ENCODE measurements around the gene GDPD3.

GDPD3 gene

GRCh38 chr16:30086291-30087140, 26.8 kb downstream of the GDPD3 start:
- Histone ChIP-seq H3K36me3 (replicated peaks) (peaks cover 36% of the 10 kb centered on the region), H3K4me1 (peaks cover 2% of the 10 kb centered on the region; the same call in 1 of the 2 replicates), H3K27me3 (ENCODE audit: low read depth) (no peaks in the 10 kb centered on the region), H3K4me3 (no peak overlapping the region), H3K9me3 (no peaks in the 10 kb centered on the region)
- in situ Hi-C loops (cut with MboI; ENCODE audit: low sequenced_read_pairs), result loop anchor here (25.0 kb wide), 1 partner anchor 301 kb away; the partner anchor contains the start of genes SEPTIN1 and ZNF48
- DNase-seq (ENCODE audit: low spot score in 2 of 2), result no peak

DNA sequence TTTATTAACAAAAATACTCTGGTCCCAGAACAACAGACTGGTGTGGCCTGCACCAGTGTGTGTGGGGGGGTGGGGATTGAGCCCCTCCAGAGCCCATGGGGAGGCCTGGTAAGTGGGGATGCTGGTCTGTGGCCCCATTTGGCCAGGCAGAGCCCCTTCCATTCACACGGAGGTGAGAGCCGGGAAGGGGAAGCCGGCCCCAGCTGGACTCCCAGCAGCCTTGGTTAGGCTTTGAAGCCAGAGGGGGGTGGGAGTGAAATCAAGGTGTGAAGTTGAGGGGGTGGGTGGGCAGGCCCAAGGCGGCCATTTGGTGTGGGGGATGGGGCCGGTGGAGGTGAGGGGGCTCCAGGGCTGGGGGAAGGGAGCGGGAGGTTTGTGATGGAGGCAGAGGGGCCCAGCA, 27.5 kb downstream of the GDPD3 start:
- H3K4me3 ChIP-seq, result no peak overlapping the region
- H3K36me3 ChIP-seq (replicated peaks), result peaks cover 43% of the 10 kb centered on the region
- no peak for DNase-seq (ENCODE audit: low spot score in 2 of 2)
- in situ Hi-C loops (cut with MboI; ENCODE audit: low sequenced_read_pairs), result loop anchor here (25.0 kb wide), 1 partner anchor 301 kb away; the partner anchor contains the start of genes SEPTIN1 and ZNF48
- no peaks in the 10 kb centered on the region for H3K4me1 ChIP-seq
- H3K9me3 ChIP-seq, result no peaks in the 10 kb centered on the region
- H3K27me3 ChIP-seq (ENCODE audit: low read depth), result no peaks in the 10 kb centered on the region

- peaks cover 47% of the 10 kb centered on the region for H3K36me3 ChIP-seq (replicated peaks)
- no peaks in the 10 kb centered on the region for H3K4me1 ChIP-seq
- no peak for DNase-seq (ENCODE audit: low spot score in 2 of 2)
- H3K4me3 ChIP-seq, result no peak overlapping the region
- H3K9me3 ChIP-seq, result no peaks in the 10 kb centered on the region
- in situ Hi-C loops (cut with MboI; ENCODE audit: low sequenced_read_pairs), result loop anchor here (25.0 kb wide), 1 partner anchor 302 kb away; the partner anchor contains the start of genes SEPTIN1 and ZNF48
- no peaks in the 10 kb centered on the region for H3K27me3 ChIP-seq (ENCODE audit: low read depth)
Measured at GRCh38 chr16:30085247-30085646, 28.1 kb downstream of the GDPD3 start.

GRCh38 chr16:30084816-30085159, 28.5 kb downstream of the GDPD3 start:
- H3K4me1 ChIP-seq, result no peaks in the 10 kb centered on the region
- no peak overlapping the region for H3K4me3 ChIP-seq
- no peaks in the 10 kb centered on the region for H3K9me3 ChIP-seq
- in situ Hi-C loops (cut with MboI; ENCODE audit: low sequenced_read_pairs), result loop anchor here (25.0 kb wide), 1 partner anchor 303 kb away; the partner anchor contains the start of genes SEPTIN1 and ZNF48
- peaks cover 51% of the 10 kb centered on the region for H3K36me3 ChIP-seq (replicated peaks)
- no peaks in the 10 kb centered on the region for H3K27me3 ChIP-seq (ENCODE audit: low read depth)
- DNase-seq (ENCODE audit: low spot score in 2 of 2), result no peak

DNA sequence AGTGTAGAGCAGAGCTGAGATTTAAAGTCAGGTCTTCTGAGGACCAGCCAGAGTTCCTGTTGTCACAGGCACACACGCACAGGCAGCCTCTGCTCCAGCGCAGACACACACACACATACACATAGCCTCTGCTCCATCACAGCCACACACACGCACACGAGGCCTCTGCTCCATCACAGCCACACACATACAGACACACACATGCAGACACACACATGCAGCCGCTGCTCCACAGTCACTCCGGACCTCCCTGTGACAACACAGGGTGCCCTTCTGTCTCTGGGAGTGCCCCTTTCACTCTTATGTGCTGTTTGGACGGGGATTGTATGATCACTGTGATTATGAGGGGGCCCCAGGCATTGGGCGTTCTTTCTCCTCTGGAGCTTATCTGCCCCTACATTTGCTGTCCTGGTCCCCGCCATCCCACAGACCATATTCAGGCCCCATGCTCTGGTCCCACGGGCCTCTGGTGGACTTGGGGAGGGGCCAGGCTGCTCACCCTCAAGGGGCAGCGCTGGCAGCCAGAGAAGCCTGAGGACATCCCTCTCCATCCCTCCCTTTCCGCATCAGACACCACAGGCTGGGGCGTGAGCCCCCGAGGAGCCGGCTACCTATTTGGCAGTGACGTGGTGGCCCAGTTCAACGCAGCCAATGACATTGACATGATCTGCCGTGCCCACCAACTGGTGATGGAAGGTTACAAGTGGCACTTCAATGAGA, 29.1 kb downstream of the GDPD3 start:
- in situ Hi-C loops (cut with MboI; ENCODE audit: low sequenced_read_pairs), result loop anchor here (25.0 kb wide), 1 partner anchor 303 kb away; the partner anchor contains the start of genes SEPTIN1 and ZNF48
- DNase-seq (ENCODE audit: low spot score in 2 of 2), result no peak
- peaks cover 57% of the 10 kb centered on the region for H3K36me3 ChIP-seq (replicated peaks)
- no peaks in the 10 kb centered on the region for H3K27me3 ChIP-seq (ENCODE audit: low read depth)
- no peaks in the 10 kb centered on the region for H3K4me1 ChIP-seq
- no peak overlapping the region for H3K4me3 ChIP-seq
- H3K9me3 ChIP-seq, result no peaks in the 10 kb centered on the region

DNA sequence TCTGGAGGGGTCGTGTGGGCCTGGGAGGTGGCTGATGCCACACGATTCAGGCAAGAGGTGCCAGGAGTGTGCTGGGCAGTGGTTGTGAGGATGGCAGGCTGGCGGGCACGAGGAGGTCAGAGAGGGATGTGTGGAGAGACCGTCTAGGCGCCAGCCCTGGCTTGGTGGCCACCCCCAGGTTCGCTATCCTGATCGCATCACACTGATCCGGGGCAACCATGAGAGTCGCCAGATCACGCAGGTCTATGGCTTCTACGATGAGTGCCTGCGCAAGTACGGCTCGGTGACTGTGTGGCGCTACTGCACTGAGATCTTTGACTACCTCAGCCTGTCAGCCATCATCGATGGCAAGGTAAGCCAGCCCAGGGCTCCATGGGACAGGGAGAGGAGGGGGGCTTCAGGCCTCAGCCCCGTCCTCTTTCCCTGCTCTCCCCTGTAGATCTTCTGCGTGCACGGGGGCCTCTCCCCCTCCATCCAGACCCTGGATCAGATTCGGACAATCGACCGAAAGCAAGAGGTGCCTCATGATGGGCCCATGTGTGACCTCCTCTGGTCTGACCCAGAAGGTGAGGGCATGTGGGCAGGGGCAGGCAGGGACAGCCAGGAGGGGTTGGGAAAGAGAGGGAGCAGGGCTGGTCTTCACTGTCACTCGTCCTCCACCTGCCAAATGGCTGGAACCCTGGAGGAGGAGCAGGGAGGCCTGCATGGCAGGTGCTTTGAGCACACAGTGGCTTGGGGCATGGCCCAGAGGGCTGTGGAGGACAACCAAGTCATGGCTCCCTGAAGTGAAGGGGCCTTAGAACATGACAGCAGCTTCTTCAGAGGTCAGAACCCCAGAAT, 29.9 kb downstream of the GDPD3 start:
- H3K9me3 ChIP-seq, result no peaks in the 10 kb centered on the region
- no peaks in the 10 kb centered on the region for H3K4me1 ChIP-seq
- H3K36me3 ChIP-seq (replicated peaks), result peaks cover 63% of the 10 kb centered on the region
- H3K4me3 ChIP-seq, result no peak overlapping the region
- no peaks in the 10 kb centered on the region for H3K27me3 ChIP-seq (ENCODE audit: low read depth)
- in situ Hi-C loops (cut with MboI; ENCODE audit: low sequenced_read_pairs), result loop anchor here (25.0 kb wide), 1 partner anchor 304 kb away; the partner anchor contains the start of genes SEPTIN1 and ZNF48
- no peak for DNase-seq (ENCODE audit: low spot score in 2 of 2)

DNA sequence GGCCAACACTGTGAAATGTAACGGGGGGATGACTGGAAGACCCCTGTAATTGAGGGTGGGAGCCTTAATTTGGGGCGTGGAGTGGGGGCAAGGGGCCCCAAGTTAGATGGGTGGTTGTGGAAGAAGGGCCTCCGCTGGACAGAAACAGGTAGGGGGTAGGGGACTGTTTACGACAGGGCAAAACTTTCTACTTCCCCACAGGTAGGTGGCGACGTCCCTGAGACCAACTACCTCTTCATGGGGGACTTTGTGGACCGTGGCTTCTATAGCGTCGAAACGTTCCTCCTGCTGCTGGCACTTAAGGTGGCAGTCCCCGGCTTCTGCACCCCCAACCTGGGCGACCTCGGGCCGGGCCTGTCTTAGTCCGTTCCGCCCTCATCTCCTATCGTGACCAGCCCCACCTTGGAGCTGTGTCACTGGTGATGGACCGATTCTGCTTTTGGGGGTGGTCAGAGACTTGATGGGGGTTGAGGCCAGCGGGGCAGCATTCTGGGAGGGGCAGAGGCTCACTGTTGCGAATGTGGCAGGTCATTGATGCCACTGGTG, 30.7 kb downstream of the GDPD3 start:
- Histone ChIP-seq H3K36me3 (replicated peaks) (peaks cover 71% of the 10 kb centered on the region), H3K27me3 (ENCODE audit: low read depth) (no peaks in the 10 kb centered on the region), H3K9me3 (no peaks in the 10 kb centered on the region), H3K4me3 (no peak overlapping the region), H3K4me1 (no peaks in the 10 kb centered on the region)
- no peak for DNase-seq (ENCODE audit: low spot score in 2 of 2)
- in situ Hi-C loops (cut with MboI; ENCODE audit: low sequenced_read_pairs), result loop anchor here (25.0 kb wide), 1 partner anchor 305 kb away; the partner anchor contains the start of genes SEPTIN1 and ZNF48

DNA sequence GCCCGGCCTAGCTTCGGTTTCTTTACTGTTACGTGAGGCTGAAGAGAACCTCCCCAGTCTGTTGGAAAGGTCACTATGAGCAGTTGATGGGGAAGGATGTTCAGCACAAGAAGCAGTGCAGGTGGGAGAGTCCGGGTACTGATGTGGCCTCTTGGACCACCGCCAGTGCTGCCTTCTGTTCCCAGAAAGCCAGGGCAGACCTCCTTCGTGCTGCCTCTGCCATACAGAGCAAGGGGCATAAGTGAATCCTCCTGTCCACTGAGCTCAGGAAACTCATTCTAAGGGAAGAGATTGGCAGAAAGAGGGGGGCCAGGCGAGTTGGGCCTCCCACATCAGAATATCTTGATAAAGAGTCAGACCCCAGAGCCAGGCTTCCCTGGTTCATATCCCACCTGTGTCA, 33.9 kb downstream of the GDPD3 start:
- Histone ChIP-seq H3K4me1 (peaks cover 9% of the 10 kb centered on the region), H3K36me3 (replicated peaks) (peaks cover 66% of the 10 kb centered on the region), H3K9me3 (no peaks in the 10 kb centered on the region), H3K4me3 (no peak overlapping the region), H3K27me3 (ENCODE audit: low read depth) (no peaks in the 10 kb centered on the region)
- no peak for DNase-seq (ENCODE audit: low spot score in 2 of 2)
- in situ Hi-C loops (cut with MboI; ENCODE audit: low sequenced_read_pairs), result loop anchor here (25.0 kb wide), 1 partner anchor 308 kb away; the partner anchor contains the start of genes SEPTIN1 and ZNF48

DNA sequence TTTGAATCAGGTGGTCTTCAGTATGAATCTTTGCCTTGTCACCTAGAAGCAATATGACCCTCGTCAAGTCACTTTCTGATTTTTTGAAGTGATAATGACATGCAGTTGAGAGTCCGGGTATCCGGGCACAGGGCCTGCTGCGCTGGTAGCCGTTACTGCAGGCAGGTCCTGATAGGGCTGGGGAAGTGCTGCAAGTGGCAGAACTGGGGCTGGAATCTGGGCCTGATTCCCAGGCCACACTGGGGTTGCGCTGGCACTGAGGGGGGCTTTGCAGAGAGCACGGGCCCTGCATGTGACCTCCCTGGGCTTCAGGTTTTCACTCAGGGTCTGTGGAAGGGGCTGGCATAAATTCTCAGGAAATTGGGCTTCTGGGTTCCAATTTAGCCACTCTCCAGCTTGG, 34.6 kb downstream of the GDPD3 start:
- no peak for DNase-seq (ENCODE audit: low spot score in 2 of 2)
- Histone ChIP-seq H3K9me3 (no peaks in the 10 kb centered on the region), H3K27me3 (ENCODE audit: low read depth) (no peaks in the 10 kb centered on the region), H3K4me3 (no peak overlapping the region), H3K4me1 (peaks cover 9% of the 10 kb centered on the region), H3K36me3 (replicated peaks) (peaks cover 59% of the 10 kb centered on the region)
- in situ Hi-C loops (cut with MboI; ENCODE audit: low sequenced_read_pairs), result loop anchor here (25.0 kb wide), 1 partner anchor 309 kb away; the partner anchor contains the start of genes SEPTIN1 and ZNF48

GRCh38 chr16:30077656-30078055, 35.7 kb downstream of the GDPD3 start:
- no peaks in the 10 kb centered on the region for H3K27me3 ChIP-seq (ENCODE audit: low read depth)
- H3K9me3 ChIP-seq, result no peaks in the 10 kb centered on the region
- peak overlapping the region; percentile 86; the same call in 1 of the 2 replicates for H3K4me3 ChIP-seq
- in situ Hi-C loops (cut with MboI; ENCODE audit: low sequenced_read_pairs), result loop anchor here (25.0 kb wide), 1 partner anchor 310 kb away; the partner anchor contains the start of genes SEPTIN1 and ZNF48
- H3K36me3 ChIP-seq (replicated peaks), result peaks cover 53% of the 10 kb centered on the region
- peaks cover 9% of the 10 kb centered on the region for H3K4me1 ChIP-seq
- DNase-seq (ENCODE audit: low spot score in 2 of 2), result no peak

DNA sequence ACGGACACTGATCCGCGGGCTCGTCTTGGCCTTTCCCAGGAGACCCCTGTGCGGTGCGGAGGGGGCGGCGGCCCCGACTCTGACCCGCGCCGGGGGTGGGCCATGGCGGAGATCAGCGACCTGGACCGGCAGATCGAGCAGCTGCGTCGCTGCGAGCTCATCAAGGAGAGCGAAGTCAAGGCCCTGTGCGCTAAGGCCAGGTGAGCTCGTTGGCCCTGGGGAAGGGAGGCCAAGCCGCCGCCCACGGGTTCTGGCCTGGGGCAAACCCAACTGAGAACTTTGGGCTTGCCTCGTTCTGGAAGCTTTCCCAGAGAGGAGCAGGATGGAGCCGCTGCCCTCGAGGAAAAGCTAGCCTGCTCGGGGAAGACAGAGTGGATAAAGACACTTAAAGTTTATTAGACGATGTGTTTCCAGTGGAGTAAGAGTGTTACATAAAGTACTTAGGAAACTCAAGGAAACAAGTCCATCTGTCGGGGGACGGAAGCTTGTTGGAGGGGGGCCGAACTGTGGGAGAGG, 37.0 kb downstream of the GDPD3 start:
- no peaks in the 10 kb centered on the region for H3K27me3 ChIP-seq (ENCODE audit: low read depth)
- DNase-seq (ENCODE audit: low spot score in 2 of 2), result no peak
- in situ Hi-C loops (cut with MboI; ENCODE audit: low sequenced_read_pairs), result loop anchor here (25.0 kb wide), 1 partner anchor 311 kb away; the partner anchor contains the start of genes SEPTIN1 and ZNF48
- H3K4me3 ChIP-seq, result peak overlapping the region; percentile 86
- H3K4me1 ChIP-seq, result peaks cover 9% of the 10 kb centered on the region
- H3K36me3 ChIP-seq (replicated peaks), result peaks cover 57% of the 10 kb centered on the region
- H3K9me3 ChIP-seq, result no peaks in the 10 kb centered on the region

DNA sequence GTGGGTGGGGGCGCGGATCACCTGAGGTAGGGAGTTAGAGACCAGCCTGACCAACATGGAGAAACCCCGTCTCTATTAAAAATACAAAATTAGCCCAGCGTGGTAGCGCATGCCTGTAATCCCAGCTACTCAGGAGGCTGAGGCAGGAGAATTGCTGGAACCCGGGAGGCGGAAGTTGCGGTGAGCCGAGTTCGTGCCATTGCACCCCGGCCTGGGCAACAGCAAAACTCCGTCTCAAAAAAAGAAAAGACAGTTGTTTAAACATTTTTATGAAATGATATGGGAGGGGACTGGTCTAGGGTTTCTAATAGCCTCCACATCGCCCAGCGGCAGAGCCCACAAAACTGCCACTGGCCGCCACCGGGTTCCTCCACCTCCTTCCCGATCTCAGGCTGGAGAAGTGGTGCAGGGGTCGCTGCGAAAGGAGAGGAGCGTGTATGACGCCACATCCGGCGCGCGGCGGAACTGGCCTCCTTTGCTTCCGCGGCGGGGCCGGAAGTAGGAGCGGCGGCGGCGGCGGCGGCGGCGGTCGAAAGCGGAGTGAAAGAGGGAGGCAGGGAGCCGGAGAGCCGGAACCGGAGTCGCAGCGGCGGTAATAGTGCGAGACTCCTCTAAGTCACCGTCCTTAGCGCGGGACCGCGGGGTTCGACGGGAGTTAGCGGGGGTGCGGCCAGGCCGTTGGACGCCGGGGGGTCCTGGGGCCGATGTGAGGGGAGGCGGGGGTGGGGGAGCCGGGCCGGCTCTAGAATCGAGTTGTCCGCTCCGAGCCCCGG, 37.6 kb downstream of the GDPD3 start, which contains the start of gene PPP4C:
Gene PPP4C, plus strand, starts transcription at position 492 of the 773 bp plus-strand sequence. CDS start 384 bp downstream, outside the sequence.
- Histone ChIP-seq H3K36me3 (replicated peaks) (peaks cover 57% of the 10 kb centered on the region), H3K4me3 (peak within 1 kb of the TSS; percentile 86), H3K4me1 (peaks cover 9% of the 10 kb centered on the region), H3K27me3 (ENCODE audit: low read depth) (no peaks in the 10 kb centered on the region), H3K9me3 (no peaks in the 10 kb centered on the region)
- peak; percentile 89 to 93 for DNase-seq (ENCODE audit: low spot score in 2 of 2)
- in situ Hi-C loops (cut with MboI; ENCODE audit: low sequenced_read_pairs), result loop anchor here (25.0 kb wide), 1 partner anchor 312 kb away; the partner anchor contains the start of genes SEPTIN1 and ZNF48
